SK-N-SH (cell line): Measurements from ENCODE around the gene FGF5.
A peak's percentile ranks its signal among the peaks of the same experiment; 100 is the strongest.

Experiments
- ELF1 ChIP-seq: IDR thresholded peaks from 2 replicates; pipeline ENCODE4 v1.4.0; 2012
- GABPA ChIP-seq: IDR thresholded peaks from 2 replicates; pipeline ENCODE4 v1.4.0; 2012; ENCODE audit warnings: low read depth, mild to moderate bottlenecking
- POLR2AphosphoS5 ChIP-seq: IDR thresholded peaks from 2 replicates; pipeline ENCODE4 v1.6.1; 2012; ENCODE audit warnings: low read depth, low read length
- TF ChIP-seq, protein P1 (sequence below): IDR thresholded peaks from 2 replicates; pipeline ENCODE4 v1.4.0; 2012; ENCODE audit warnings: low read depth
- TF ChIP-seq, protein P2 (sequence below): fragments of 200-600 bp; sonication (generic); IDR thresholded peaks from 2 replicates; pipeline ENCODE4 v1.6.1; 2017; ENCODE audit warnings: antibody characterized with exemption, mild to moderate bottlenecking, moderate library complexity

DNA sequence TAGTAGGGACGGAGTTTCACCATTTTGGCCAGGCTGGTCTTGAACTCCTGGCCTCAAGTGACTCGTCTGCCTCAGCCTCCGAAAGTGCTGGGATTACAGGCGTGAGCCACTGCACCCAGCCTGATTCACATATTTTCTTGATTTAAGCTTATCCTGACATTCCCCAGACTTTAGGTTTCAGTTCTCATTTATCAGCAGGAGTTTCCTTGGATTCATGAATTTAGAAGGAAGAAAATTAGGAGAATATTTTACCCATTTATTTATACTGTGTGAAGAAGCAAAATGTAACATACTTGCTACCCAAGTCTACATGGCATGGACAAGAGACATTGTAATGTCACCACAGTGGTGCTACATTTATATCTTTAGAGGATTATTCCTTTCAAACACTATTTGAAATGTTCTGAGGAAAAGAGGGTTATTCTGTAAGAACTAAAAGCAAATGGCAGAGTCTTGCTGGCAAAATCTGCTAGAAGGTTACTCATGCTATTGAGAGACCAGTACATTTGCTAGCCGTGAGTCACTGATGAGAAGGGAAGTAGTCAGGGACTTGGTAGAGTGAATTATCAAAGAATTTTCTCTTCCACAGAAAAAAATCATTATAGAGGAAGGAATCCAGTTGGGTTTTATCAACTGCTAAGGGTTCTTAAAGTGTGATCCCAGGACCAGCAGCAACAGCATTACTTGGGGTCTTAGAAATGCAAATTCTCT, 43.0 kb downstream of the FGF5 start:
- TF ChIP-seq POLR2AphosphoS5, result no peak
- TF ChIP-seq ELF1, result no peak
- TF ChIP-seq GABPA, result no peak
- TF ChIP-seq, protein P1, sequence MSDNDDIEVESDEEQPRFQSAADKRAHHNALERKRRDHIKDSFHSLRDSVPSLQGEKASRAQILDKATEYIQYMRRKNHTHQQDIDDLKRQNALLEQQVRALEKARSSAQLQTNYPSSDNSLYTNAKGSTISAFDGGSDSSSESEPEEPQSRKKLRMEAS, result peak; percentile 6; the same call in 1 of the 2 replicates
- TF ChIP-seq, protein P2, sequence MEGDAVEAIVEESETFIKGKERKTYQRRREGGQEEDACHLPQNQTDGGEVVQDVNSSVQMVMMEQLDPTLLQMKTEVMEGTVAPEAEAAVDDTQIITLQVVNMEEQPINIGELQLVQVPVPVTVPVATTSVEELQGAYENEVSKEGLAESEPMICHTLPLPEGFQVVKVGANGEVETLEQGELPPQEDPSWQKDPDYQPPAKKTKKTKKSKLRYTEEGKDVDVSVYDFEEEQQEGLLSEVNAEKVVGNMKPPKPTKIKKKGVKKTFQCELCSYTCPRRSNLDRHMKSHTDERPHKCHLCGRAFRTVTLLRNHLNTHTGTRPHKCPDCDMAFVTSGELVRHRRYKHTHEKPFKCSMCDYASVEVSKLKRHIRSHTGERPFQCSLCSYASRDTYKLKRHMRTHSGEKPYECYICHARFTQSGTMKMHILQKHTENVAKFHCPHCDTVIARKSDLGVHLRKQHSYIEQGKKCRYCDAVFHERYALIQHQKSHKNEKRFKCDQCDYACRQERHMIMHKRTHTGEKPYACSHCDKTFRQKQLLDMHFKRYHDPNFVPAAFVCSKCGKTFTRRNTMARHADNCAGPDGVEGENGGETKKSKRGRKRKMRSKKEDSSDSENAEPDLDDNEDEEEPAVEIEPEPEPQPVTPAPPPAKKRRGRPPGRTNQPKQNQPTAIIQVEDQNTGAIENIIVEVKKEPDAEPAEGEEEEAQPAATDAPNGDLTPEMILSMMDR, result no peak
